ENCODE measurements around the gene PXDC1. TPM values are rescaled to one million over a fixed set of nuclear protein-coding genes. Genes with fewer than 3 reads are reported as not detected.

The PXDC1 gene
- 119 and 121 TPM in 2 replicates for total RNA-seq
- polyA plus RNA-seq = 60.9 and 65.2 TPM in 2 replicates
- polyA plus RNA-seq (2011; cell fraction: cytosol; rRNA removed) = 42.0 and 51.0 TPM in 2 replicates
- polyA plus RNA-seq (2011; cell fraction: nucleus; rRNA removed) = 71.1 and 99.1 TPM in 2 replicates
- 82.1 and 86.7 TPM in 2 replicates for polyA plus RNA-seq (2012)
- polyA minus RNA-seq = 45.8 and 47.4 TPM in 2 replicates
- 3.8 TPM for polyA minus RNA-seq (2011; cell fraction: cytosol; rRNA and poly(A)+ RNA removed)
- polyA minus RNA-seq (2011; cell fraction: nucleus; rRNA and poly(A)+ RNA removed) = 26.0 and 56.3 TPM in 2 replicates
- Bru-seq, nascent RNA = percentile 97 among the genes with signal in this experiment
- percentile 91 among the genes with signal in this experiment for BruChase-seq, experiment 1, labeled RNA remaining after a 6-hour chase
- percentile 95 among the genes with signal in this experiment for BruChase-seq, experiment 2, labeled RNA remaining after a 2-hour chase
- long read RNA-seq, transcript PXDC1-202 (5 exons, 2,190 nt) = major isoform, 207 of 284 reads
- long read RNA-seq, partial matches to known transcripts = 8 of 284 reads
- long read RNA-seq, other reads (novel, unspliced or antisense) = 69 of 284 reads

- CTCF ChIA-PET = interaction anchor here (1.0 to 3.7 kb wide), 8 partner anchors 75 to 227 kb away, joined by 3 to 75 read pairs (median 12); partner anchors contain the start of gene FAM50B
- Histone ChIP-seq H3K4me2 (ENCODE audit: insufficient read depth, low read length) (peak within 1 kb of the TSS; percentile 65), H2AFZ (ENCODE audit: low read depth, low read length) (peak within 1 kb of the TSS; percentile 27), H3K9me3 (replicated peaks; ENCODE audit: control insufficient read depth, insufficient read depth, low read length) (no peaks in the 10 kb centered on the region), H4K20me1 (replicated peaks; ENCODE audit: control insufficient read depth, extremely low read depth, insufficient read depth, low read length) (no peaks in the 10 kb centered on the region), H3K4me1 (ENCODE audit: control insufficient read depth, extremely low read depth, insufficient read depth, low read length) (peaks cover 48% of the 10 kb centered on the region), H3K79me2 (ENCODE audit: control insufficient read depth, insufficient read depth, low read length) (peaks cover 56% of the 10 kb centered on the region), H3K36me3 (ENCODE audit: control insufficient read depth in 2 of 2, extremely low read depth in 1 of 2, insufficient read depth in 2 of 2, low read length in 2 of 2) (peaks cover 3 to 6% of the 10 kb centered on the region in 2 experiments), H3K9ac (replicated peaks; ENCODE audit: extremely low read depth, insufficient read depth, low read length) (peak within 1 kb of the TSS; percentile 100), H3K4me3 (replicated peaks in 1 of 3; ENCODE audit: insufficient read depth in 1 of 3, low read depth in 1 of 3, low read length in 3 of 3) (peak within 1 kb of the TSS; percentile 85 to 96 (median 89)), H3K9me1 (replicated peaks; ENCODE audit: control insufficient read depth, extremely low read depth, insufficient read depth, low read length) (no peaks in the 10 kb centered on the region), H3K27me3 (ENCODE audit: control insufficient read depth in 2 of 2, insufficient read depth in 2 of 2, low read length in 2 of 2) (no peaks in the 10 kb centered on the region), H3K27ac (ENCODE audit: insufficient read depth, low read depth, low read length) (peak within 1 kb of the TSS; percentile 99)
- intact Hi-C loops (cut with micrococcal nuclease) (no loop called here), dilution Hi-C loops (cut with MboI; ENCODE audit: extremely low pct_ligation_motif_present, low sequenced_read_pairs) (no loop called here)
- POLR2A ChIA-PET = interaction anchor here (1.3 to 2.9 kb wide), 3 partner anchors 46 to 240 kb away, joined by 3 to 15 read pairs (median 8); no protein-coding TSS in a partner anchor
- BruUV-seq (replicated peaks) = TSS peak; percentile 5
- FAIRE-seq = no peak
- DNase-seq (ENCODE audit: low read depth, low spot score) = peak; percentile 28
- TF ChIP-seq EZH2 (IDR thresholded peaks at IDR 0.05; ENCODE audit: borderline replicate concordance, low read depth, low read length, severe bottlenecking) (no peak), POLR2AphosphoS5 (IDR thresholded peaks at IDR 0.05; ENCODE audit: insufficient read depth, low read depth, low read length) (peak; percentile 94), POLR2A (IDR thresholded peaks at IDR 0.05; ENCODE audit: low read depth, low read length) (peak; percentile 71)
Measured at GRCh38 chr6:3751077-3751729, at the start of gene PXDC1. PXDC1 (minus strand) TSS chr6:3751713; CDS start chr6:3751531, 182 bp downstream.

- Histone ChIP-seq H3K36me3 (ENCODE audit: control insufficient read depth in 2 of 2, extremely low read depth in 1 of 2, insufficient read depth in 2 of 2, low read length in 2 of 2) (no peaks in the 10 kb centered on the region), H3K4me2 (ENCODE audit: insufficient read depth, low read length) (no peak overlapping the region), H3K9ac (replicated peaks; ENCODE audit: extremely low read depth, insufficient read depth, low read length) (no peak overlapping the region), H3K27ac (ENCODE audit: insufficient read depth, low read depth, low read length) (no peak overlapping the region), H3K4me1 (ENCODE audit: control insufficient read depth, extremely low read depth, insufficient read depth, low read length) (peaks cover 53% of the 10 kb centered on the region), H3K4me3 (replicated peaks in 1 of 3; ENCODE audit: insufficient read depth in 1 of 3, low read depth in 1 of 3, low read length in 3 of 3) (no peak overlapping the region), H3K9me1 (replicated peaks; ENCODE audit: control insufficient read depth, extremely low read depth, insufficient read depth, low read length) (no peaks in the 10 kb centered on the region), H3K27me3 (ENCODE audit: control insufficient read depth in 2 of 2, insufficient read depth in 2 of 2, low read length in 2 of 2) (no peaks in the 10 kb centered on the region), H3K79me2 (ENCODE audit: control insufficient read depth, insufficient read depth, low read length) (no peaks in the 10 kb centered on the region), H2AFZ (ENCODE audit: low read depth, low read length) (peak overlapping the region; percentile 50), H3K9me3 (replicated peaks; ENCODE audit: control insufficient read depth, insufficient read depth, low read length) (no peaks in the 10 kb centered on the region), H4K20me1 (replicated peaks; ENCODE audit: control insufficient read depth, extremely low read depth, insufficient read depth, low read length) (no peaks in the 10 kb centered on the region)
- FAIRE-seq (no peak), DNase-seq (ENCODE audit: low read depth, low spot score) (no peak)
- ChIA-PET CTCF (no interaction called here), POLR2A (no interaction called here)
- TF ChIP-seq POLR2A (IDR thresholded peaks at IDR 0.05; ENCODE audit: low read depth, low read length) (no peak), EZH2 (IDR thresholded peaks at IDR 0.05; ENCODE audit: borderline replicate concordance, low read depth, low read length, severe bottlenecking) (no peak), CTCF (IDR thresholded peaks at IDR 0.05; ENCODE audit: extremely low read depth in 1 of 2, insufficient read depth in 1 of 2, low read depth in 1 of 2, low read length in 2 of 2) (no peak), JUN (IDR thresholded peaks at IDR 0.05; ENCODE audit: borderline replicate concordance, insufficient read depth, insufficient read length, low read depth) (no peak)
- intact Hi-C loops (cut with micrococcal nuclease) = no loop called here
- dilution Hi-C loops (cut with MboI; ENCODE audit: extremely low pct_ligation_motif_present, low sequenced_read_pairs) = no loop called here
- BruUV-seq (replicated peaks) = no TSS peak
Measured at GRCh38 chr6:3800850-3801591, 49.5 kb upstream of the PXDC1 start.

Data from endothelial cell of umbilical vein (primary cell).